NCI-H1105 treated with DMSO at 0.1 percent for 48 hours (cell line): ENCODE measurements around the gene ULK4.
"Not testable (repeated sequence)": the region's sequence is repeated elsewhere in the genome, so short reads cannot be mapped to it uniquely, and the experiment has no call there.

Experiments used
- DNase-seq: peaks from one replicate; lab custom pipeline; 2025; lab: John Stamatoyannopoulos, UW

The ULK4 gene

GRCh38 chr3:41960826-41961750, 815 bp downstream of the ULK4 start:
- peak; percentile 61 for DNase-seq

- no peak for DNase-seq
Measured at GRCh38 chr3:41956574-41956973, 5.3 kb downstream of the ULK4 start.

- no peak for DNase-seq
Measured at GRCh38 chr3:41955192-41955591, 6.7 kb downstream of the ULK4 start.

- no peak for DNase-seq
Measured at GRCh38 chr3:41943311-41943843, 18.5 kb downstream of the ULK4 start.

- no peak for DNase-seq
Measured at GRCh38 chr3:41940393-41940792, 21.5 kb downstream of the ULK4 start.

GRCh38 chr3:41936384-41936783, 25.5 kb downstream of the ULK4 start:
- DNase-seq, result no peak

GRCh38 chr3:41933154-41933676, 28.7 kb downstream of the ULK4 start:
- no peak for DNase-seq

GRCh38 chr3:41932464-41932863, 29.4 kb downstream of the ULK4 start:
- DNase-seq, result no peak

- DNase-seq, result no peak
Measured at GRCh38 chr3:41920406-41920965, 41.4 kb downstream of the ULK4 start.

- DNase-seq, result no peak
Measured at GRCh38 chr3:41915353-41915752, 46.5 kb downstream of the ULK4 start.

- no peak for DNase-seq
Measured at GRCh38 chr3:41912280-41912679, 49.6 kb downstream of the ULK4 start.

GRCh38 chr3:41907330-41908073, 54.4 kb downstream of the ULK4 start:
- no peak for DNase-seq

- no peak for DNase-seq
Measured at GRCh38 chr3:41900265-41900664, 61.6 kb downstream of the ULK4 start.

- DNase-seq, result peak; percentile 49
Measured at GRCh38 chr3:41898631-41899030, 63.3 kb downstream of the ULK4 start.

- DNase-seq, result peak; percentile 36
Measured at GRCh38 chr3:41893977-41894376, 67.9 kb downstream of the ULK4 start.

GRCh38 chr3:41888368-41889076, 73.4 kb downstream of the ULK4 start:
- DNase-seq, result no peak

GRCh38 chr3:41882956-41883355, 78.9 kb downstream of the ULK4 start:
- DNase-seq, result no peak

- peak; percentile 20 for DNase-seq
Measured at GRCh38 chr3:41881233-41881821, 80.6 kb downstream of the ULK4 start.

GRCh38 chr3:41880387-41880786, 81.5 kb downstream of the ULK4 start:
- no peak for DNase-seq

- DNase-seq, result not testable (repeated sequence)
Measured at GRCh38 chr3:41877741-41878140, 84.2 kb downstream of the ULK4 start.

GRCh38 chr3:41874022-41874421, 87.9 kb downstream of the ULK4 start:
- DNase-seq, result no peak
